Measurements from ENCODE around the gene ASAH2. TPM values are rescaled to one million over a fixed set of nuclear protein-coding genes. Genes with fewer than 3 reads are reported as not detected.

ASAH2 gene
- total and polyA plus RNA-seq, 4 donors = 0.75 to 3.0 (median 1.0) TPM

DNA sequence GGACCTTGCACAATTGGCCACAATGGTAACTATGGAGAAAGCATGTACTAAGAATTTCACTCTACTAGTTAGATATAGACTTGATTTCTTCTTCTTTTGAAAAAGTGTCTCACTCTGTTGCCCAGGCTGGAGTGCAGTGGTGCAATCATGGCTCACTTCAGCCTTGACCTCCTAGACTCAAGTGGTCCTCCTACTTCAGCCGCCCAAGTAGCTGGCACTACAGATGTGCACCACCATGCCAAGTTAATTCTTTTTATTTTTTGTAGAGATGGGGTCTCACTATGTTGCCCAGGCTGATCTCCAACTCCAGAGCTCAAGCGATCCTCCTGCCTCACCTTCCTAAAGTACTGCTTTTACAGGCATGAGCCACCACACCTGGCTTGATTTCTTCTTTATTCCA is 29.1 kb downstream of the ASAH2 start:
- no peaks in the 10 kb centered on the region for H3K9me3 ChIP-seq (ENCODE audit: control insufficient read depth in 4 of 4, low read length in 3 of 4)
- no peaks in the 10 kb centered on the region for H3K36me3 ChIP-seq (ENCODE audit: control insufficient read depth in 4 of 4, insufficient read depth in 3 of 4, low read depth in 1 of 4, low read length in 3 of 4)
- DNase-seq (ENCODE audit: low spot score) = no peak
- no peaks in the 10 kb centered on the region for H3K4me1 ChIP-seq (ENCODE audit: control insufficient read depth in 4 of 4, insufficient read depth in 4 of 4, low read length in 3 of 4)
- no peak overlapping the region for H3K9ac ChIP-seq (ENCODE audit: low read depth in 1 of 2, low read length in 2 of 2)
- no peaks in the 10 kb centered on the region for H3K27me3 ChIP-seq (ENCODE audit: control insufficient read depth in 4 of 4, insufficient read depth in 4 of 4, low read length in 3 of 4)
- no peak overlapping the region for H3K4me3 ChIP-seq (ENCODE audit: low read depth in 1 of 3, low read length in 3 of 3)
- H3K27ac ChIP-seq (ENCODE audit: low read depth in 1 of 2, low read length in 2 of 2) = no peak overlapping the region
- TF ChIP-seq YY1 (IDR thresholded peaks at IDR 0.05) (no peak), NR2F2 (IDR thresholded peaks at IDR 0.05) (no peak), HNF4A (conservative IDR thresholded peaks at IDR 0.05) (no peak)
- 95% methylated on average over 2 of the region's 2 CpGs for WGBS

DNA sequence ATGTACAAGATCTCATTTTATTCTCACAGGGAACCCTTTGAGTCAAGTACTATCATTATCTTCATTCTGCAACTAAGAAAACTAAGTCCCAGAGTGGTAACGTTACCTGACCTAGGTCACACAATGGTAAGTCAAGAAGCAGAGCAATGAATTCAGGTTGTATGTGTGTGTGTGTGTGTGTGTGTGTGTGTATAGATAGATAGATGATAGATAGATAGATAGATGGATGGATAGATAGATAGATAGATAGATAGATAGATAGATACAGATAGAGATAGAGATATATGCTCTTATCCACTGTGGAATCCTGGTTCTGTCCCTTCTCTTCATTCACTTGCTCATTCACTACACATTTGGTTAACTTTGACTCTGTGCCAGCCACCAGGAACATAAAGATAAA is 29.8 kb downstream of the ASAH2 start:
- Histone ChIP-seq H3K27me3 (ENCODE audit: control insufficient read depth in 4 of 4, insufficient read depth in 4 of 4, low read length in 3 of 4) (no peaks in the 10 kb centered on the region), H3K9ac (ENCODE audit: low read depth in 1 of 2, low read length in 2 of 2) (no peak overlapping the region), H3K27ac (ENCODE audit: low read depth in 1 of 2, low read length in 2 of 2) (no peak overlapping the region), H3K4me1 (ENCODE audit: control insufficient read depth in 4 of 4, insufficient read depth in 4 of 4, low read length in 3 of 4) (peaks cover 0 to 7% (median 4%) of the 10 kb centered on the region in 4 donors), H3K36me3 (ENCODE audit: control insufficient read depth in 4 of 4, insufficient read depth in 3 of 4, low read depth in 1 of 4, low read length in 3 of 4) (no peaks in the 10 kb centered on the region), H3K4me3 (ENCODE audit: low read depth in 1 of 3, low read length in 3 of 3) (no peak overlapping the region), H3K9me3 (ENCODE audit: control insufficient read depth in 4 of 4, low read length in 3 of 4) (no peaks in the 10 kb centered on the region)
- DNase-seq (ENCODE audit: low spot score) = no peak
- TF ChIP-seq FOXA2 (IDR thresholded peaks at IDR 0.05) = no peak
- TF ChIP-seq HNF4A (conservative IDR thresholded peaks at IDR 0.05) = no peak
- TF ChIP-seq NR2F2 (IDR thresholded peaks at IDR 0.05) = no peak
- TF ChIP-seq, protein P1, sequence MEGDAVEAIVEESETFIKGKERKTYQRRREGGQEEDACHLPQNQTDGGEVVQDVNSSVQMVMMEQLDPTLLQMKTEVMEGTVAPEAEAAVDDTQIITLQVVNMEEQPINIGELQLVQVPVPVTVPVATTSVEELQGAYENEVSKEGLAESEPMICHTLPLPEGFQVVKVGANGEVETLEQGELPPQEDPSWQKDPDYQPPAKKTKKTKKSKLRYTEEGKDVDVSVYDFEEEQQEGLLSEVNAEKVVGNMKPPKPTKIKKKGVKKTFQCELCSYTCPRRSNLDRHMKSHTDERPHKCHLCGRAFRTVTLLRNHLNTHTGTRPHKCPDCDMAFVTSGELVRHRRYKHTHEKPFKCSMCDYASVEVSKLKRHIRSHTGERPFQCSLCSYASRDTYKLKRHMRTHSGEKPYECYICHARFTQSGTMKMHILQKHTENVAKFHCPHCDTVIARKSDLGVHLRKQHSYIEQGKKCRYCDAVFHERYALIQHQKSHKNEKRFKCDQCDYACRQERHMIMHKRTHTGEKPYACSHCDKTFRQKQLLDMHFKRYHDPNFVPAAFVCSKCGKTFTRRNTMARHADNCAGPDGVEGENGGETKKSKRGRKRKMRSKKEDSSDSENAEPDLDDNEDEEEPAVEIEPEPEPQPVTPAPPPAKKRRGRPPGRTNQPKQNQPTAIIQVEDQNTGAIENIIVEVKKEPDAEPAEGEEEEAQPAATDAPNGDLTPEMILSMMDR (IDR thresholded peaks at IDR 0.05; ENCODE audit: low read depth, low read length, missing input control) = no peak
- 89% methylated on average over 1 of the region's 1 CpG for WGBS

DNA sequence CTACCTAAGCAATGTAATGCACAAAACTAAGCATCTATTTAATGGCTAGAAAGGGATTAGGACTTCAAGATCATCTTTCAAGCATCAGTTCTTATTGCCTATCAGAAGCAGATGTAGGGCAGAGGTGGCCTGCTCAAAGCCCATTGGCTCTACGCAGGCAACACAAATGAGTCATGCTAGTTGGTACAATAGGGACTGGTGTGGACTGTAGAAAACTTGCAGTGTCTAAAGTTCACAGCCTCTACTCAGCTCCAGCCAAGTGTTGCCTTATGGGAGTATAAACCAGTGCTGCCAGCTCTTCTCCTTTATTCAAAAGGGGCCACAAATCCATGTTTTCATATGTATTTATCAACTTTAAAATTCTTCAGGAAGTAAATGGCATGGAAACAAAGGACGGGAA is 31.7 kb downstream of the ASAH2 start:
- DNase-seq (ENCODE audit: low spot score) = no peak

DNA sequence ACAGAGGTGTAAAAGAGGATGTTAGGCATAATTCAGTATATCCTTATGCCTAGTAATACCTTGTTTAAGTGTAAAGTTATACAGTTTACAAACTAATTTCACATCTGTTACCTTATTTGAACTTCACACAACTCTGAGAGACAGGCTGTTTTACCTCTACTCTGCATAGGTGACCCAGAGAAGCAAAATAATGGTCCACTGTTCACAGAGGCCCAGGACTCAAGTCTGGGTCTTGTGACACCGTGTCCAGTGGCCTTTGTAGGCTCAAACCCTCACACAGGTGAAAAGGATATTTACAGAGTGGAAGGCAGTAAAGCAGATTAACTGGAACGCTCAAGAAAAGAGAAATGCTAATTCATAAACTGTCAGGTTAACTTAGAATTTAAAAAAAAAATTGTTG is 32.1 kb downstream of the ASAH2 start:
- H3K36me3 ChIP-seq (ENCODE audit: control insufficient read depth in 4 of 4, insufficient read depth in 3 of 4, low read depth in 1 of 4, low read length in 3 of 4) = no peaks in the 10 kb centered on the region
- WGBS = 89% methylated on average over 2 of the region's 2 CpGs
- no peak for DNase-seq (ENCODE audit: low spot score)
- H3K4me3 ChIP-seq (ENCODE audit: low read depth in 1 of 3, low read length in 3 of 3) = no peak overlapping the region
- no peak overlapping the region for H3K27ac ChIP-seq (ENCODE audit: low read depth in 1 of 2, low read length in 2 of 2)
- peaks cover 0 to 10% (median 4%) of the 10 kb centered on the region in 4 donors for H3K4me1 ChIP-seq (ENCODE audit: control insufficient read depth in 4 of 4, insufficient read depth in 4 of 4, low read length in 3 of 4)
- H3K9ac ChIP-seq (ENCODE audit: low read depth in 1 of 2, low read length in 2 of 2) = no peak overlapping the region
- no peaks in the 10 kb centered on the region for H3K27me3 ChIP-seq (ENCODE audit: control insufficient read depth in 4 of 4, insufficient read depth in 4 of 4, low read length in 3 of 4)
- no peaks in the 10 kb centered on the region for H3K9me3 ChIP-seq (ENCODE audit: control insufficient read depth in 4 of 4, low read length in 3 of 4)
- TF ChIP-seq RAD21 (IDR thresholded peaks at IDR 0.05) (no peak), GABPA (IDR thresholded peaks at IDR 0.05 in 1 of 2, conservative IDR thresholded peaks at IDR 0.05 in 1 of 2) (no peak), JUND (IDR thresholded peaks at IDR 0.05) (no peak), FOXA1 (IDR thresholded peaks at IDR 0.05) (no peak), RXRA (IDR thresholded peaks at IDR 0.05) (no peak), YY1 (IDR thresholded peaks at IDR 0.05) (no peak), HNF4G (IDR thresholded peaks at IDR 0.05) (no peak)
- TF ChIP-seq, protein P2, sequence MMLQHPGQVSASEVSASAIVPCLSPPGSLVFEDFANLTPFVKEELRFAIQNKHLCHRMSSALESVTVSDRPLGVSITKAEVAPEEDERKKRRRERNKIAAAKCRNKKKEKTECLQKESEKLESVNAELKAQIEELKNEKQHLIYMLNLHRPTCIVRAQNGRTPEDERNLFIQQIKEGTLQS (IDR thresholded peaks at IDR 0.05) = no peak
- TF ChIP-seq, protein P3, sequence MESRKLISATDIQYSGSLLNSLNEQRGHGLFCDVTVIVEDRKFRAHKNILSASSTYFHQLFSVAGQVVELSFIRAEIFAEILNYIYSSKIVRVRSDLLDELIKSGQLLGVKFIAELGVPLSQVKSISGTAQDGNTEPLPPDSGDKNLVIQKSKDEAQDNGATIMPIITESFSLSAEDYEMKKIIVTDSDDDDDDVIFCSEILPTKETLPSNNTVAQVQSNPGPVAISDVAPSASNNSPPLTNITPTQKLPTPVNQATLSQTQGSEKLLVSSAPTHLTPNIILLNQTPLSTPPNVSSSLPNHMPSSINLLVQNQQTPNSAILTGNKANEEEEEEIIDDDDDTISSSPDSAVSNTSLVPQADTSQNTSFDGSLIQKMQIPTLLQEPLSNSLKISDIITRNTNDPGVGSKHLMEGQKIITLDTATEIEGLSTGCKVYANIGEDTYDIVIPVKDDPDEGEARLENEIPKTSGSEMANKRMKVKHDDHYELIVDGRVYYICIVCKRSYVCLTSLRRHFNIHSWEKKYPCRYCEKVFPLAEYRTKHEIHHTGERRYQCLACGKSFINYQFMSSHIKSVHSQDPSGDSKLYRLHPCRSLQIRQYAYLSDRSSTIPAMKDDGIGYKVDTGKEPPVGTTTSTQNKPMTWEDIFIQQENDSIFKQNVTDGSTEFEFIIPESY (IDR thresholded peaks at IDR 0.05) = no peak
- TF ChIP-seq, protein P4, sequence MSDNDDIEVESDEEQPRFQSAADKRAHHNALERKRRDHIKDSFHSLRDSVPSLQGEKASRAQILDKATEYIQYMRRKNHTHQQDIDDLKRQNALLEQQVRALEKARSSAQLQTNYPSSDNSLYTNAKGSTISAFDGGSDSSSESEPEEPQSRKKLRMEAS (IDR thresholded peaks at IDR 0.05) = no peak
- TF ChIP-seq, protein P5, sequence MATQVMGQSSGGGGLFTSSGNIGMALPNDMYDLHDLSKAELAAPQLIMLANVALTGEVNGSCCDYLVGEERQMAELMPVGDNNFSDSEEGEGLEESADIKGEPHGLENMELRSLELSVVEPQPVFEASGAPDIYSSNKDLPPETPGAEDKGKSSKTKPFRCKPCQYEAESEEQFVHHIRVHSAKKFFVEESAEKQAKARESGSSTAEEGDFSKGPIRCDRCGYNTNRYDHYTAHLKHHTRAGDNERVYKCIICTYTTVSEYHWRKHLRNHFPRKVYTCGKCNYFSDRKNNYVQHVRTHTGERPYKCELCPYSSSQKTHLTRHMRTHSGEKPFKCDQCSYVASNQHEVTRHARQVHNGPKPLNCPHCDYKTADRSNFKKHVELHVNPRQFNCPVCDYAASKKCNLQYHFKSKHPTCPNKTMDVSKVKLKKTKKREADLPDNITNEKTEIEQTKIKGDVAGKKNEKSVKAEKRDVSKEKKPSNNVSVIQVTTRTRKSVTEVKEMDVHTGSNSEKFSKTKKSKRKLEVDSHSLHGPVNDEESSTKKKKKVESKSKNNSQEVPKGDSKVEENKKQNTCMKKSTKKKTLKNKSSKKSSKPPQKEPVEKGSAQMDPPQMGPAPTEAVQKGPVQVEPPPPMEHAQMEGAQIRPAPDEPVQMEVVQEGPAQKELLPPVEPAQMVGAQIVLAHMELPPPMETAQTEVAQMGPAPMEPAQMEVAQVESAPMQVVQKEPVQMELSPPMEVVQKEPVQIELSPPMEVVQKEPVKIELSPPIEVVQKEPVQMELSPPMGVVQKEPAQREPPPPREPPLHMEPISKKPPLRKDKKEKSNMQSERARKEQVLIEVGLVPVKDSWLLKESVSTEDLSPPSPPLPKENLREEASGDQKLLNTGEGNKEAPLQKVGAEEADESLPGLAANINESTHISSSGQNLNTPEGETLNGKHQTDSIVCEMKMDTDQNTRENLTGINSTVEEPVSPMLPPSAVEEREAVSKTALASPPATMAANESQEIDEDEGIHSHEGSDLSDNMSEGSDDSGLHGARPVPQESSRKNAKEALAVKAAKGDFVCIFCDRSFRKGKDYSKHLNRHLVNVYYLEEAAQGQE (IDR thresholded peaks at IDR 0.05) = no peak

More for the DNA sequence above, 31.7 kb downstream of the ASAH2 start:
- H3K4me3 ChIP-seq (ENCODE audit: low read depth in 1 of 3, low read length in 3 of 3) = no peak overlapping the region
- no peaks in the 10 kb centered on the region for H3K27me3 ChIP-seq (ENCODE audit: control insufficient read depth in 4 of 4, insufficient read depth in 4 of 4, low read length in 3 of 4)
- no peaks in the 10 kb centered on the region for H3K36me3 ChIP-seq (ENCODE audit: control insufficient read depth in 4 of 4, insufficient read depth in 3 of 4, low read depth in 1 of 4, low read length in 3 of 4)
- H3K27ac ChIP-seq (ENCODE audit: low read depth in 1 of 2, low read length in 2 of 2) = no peak overlapping the region
- H3K9ac ChIP-seq (ENCODE audit: low read depth in 1 of 2, low read length in 2 of 2) = no peak overlapping the region
- TF ChIP-seq EGR1 (IDR thresholded peaks at IDR 0.05; ENCODE audit: low read depth in 2 of 2) (no peak), RXRA (IDR thresholded peaks at IDR 0.05) (no peak), TAF1 (conservative IDR thresholded peaks at IDR 0.05) (no peak)
- peaks cover 0 to 10% (median 4%) of the 10 kb centered on the region in 4 donors for H3K4me1 ChIP-seq (ENCODE audit: control insufficient read depth in 4 of 4, insufficient read depth in 4 of 4, low read length in 3 of 4)
- 94% methylated on average over 2 of the region's 2 CpGs for WGBS
- H3K9me3 ChIP-seq (ENCODE audit: control insufficient read depth in 4 of 4, low read length in 3 of 4) = no peaks in the 10 kb centered on the region
